Mesenteric fat pad (tissue), 1 donor: Measurements from ENCODE around the gene ANGPTL3. TPM values are rescaled to one million over a fixed set of nuclear protein-coding genes. Genes with fewer than 3 reads are reported as not detected.

Experiments
- DNase-seq: peaks from one replicate; pipeline ENCODE4 v3.0.0-alpha.2; 2020; ENCODE audit warnings: low spot score
- total RNA-seq: library from RNA; stranded (reverse); fragmentation: NEBNext Ultra II Directional; extraction: Animal tissue kit (Norgen Biotek cat#: 25700); gene quantifications from one replicate; pipeline ENCODE4 v1.2.1, GENCODE V29; 2021
- donor health status: DM: yes; HTN: yes; CAD: no.

Gene ANGPTL3
- total RNA-seq, 1 donor from 2014 or later: not detected

- no peak for DNase-seq
Measured at GRCh38 chr1:62625415-62625814, 28.1 kb downstream of the ANGPTL3 start.

GRCh38 chr1:62628506-62628905 is 31.2 kb downstream of the ANGPTL3 start:
- no peak for DNase-seq

- DNase-seq: no peak
Measured at GRCh38 chr1:62637392-62638105, 40.2 kb downstream of the ANGPTL3 start.

- DNase-seq: no peak
Measured at GRCh38 chr1:62643283-62643682, 46.0 kb downstream of the ANGPTL3 start.

GRCh38 chr1:62652387-62652786 is 55.1 kb downstream of the ANGPTL3 start:
- DNase-seq: no peak

GRCh38 chr1:62654744-62655143 is 57.4 kb downstream of the ANGPTL3 start:
- DNase-seq: no peak

Other genes with a start within 250 kb of the ANGPTL3 start
- 13.6 TPM for gene USP1, start 160.5 kb upstream of the ANGPTL3 start, total RNA-seq
- 47.1 TPM for gene DOCK7, start 90.9 kb downstream of the ANGPTL3 start, total RNA-seq
- 12.3 TPM for gene ATG4C, start 186.6 kb downstream of the ANGPTL3 start, total RNA-seq